ENCODE measurements around the gene ZMIZ1.

Gene ZMIZ1

GRCh38 chr10:79192677-79193003 is 123.9 kb downstream of the ZMIZ1 start:
- no peak for DNase-seq

GRCh38 chr10:79193694-79194382 is 125.1 kb downstream of the ZMIZ1 start:
- no peak for DNase-seq

GRCh38 chr10:79195091-79195923 is 126.5 kb downstream of the ZMIZ1 start:
- DNase-seq = peak in 1 of 2 experiments; percentile 43

- DNase-seq = peak; percentile 20 to 65
These were observed 128.0 kb downstream of the ZMIZ1 start for GRCh38 chr10:79196470-79197461.

GRCh38 chr10:79197558-79197957 is 128.8 kb downstream of the ZMIZ1 start:
- no peak for DNase-seq

GRCh38 chr10:79200346-79200745 is 131.6 kb downstream of the ZMIZ1 start:
- DNase-seq = no peak

- no peak for DNase-seq
These were observed 132.9 kb downstream of the ZMIZ1 start for GRCh38 chr10:79201706-79202105.

GRCh38 chr10:79202188-79203013 is 133.6 kb downstream of the ZMIZ1 start:
- DNase-seq = no peak

GRCh38 chr10:79203014-79203644 is 134.4 kb downstream of the ZMIZ1 start:
- no peak for DNase-seq

GRCh38 chr10:79203833-79204232 is 135.1 kb downstream of the ZMIZ1 start:
- DNase-seq = no peak

GRCh38 chr10:79206300-79207095 is 137.7 kb downstream of the ZMIZ1 start:
- DNase-seq = no peak

- no peak for DNase-seq
These were observed 138.3 kb downstream of the ZMIZ1 start for GRCh38 chr10:79207096-79207357.

GRCh38 chr10:79207726-79208125 is 139.0 kb downstream of the ZMIZ1 start:
- no peak for DNase-seq

- DNase-seq = no peak
These were observed 139.7 kb downstream of the ZMIZ1 start for GRCh38 chr10:79208251-79208983.

- DNase-seq = no peak
These were observed 140.6 kb downstream of the ZMIZ1 start for GRCh38 chr10:79209340-79209739.

- no peak for DNase-seq
These were observed 141.1 kb downstream of the ZMIZ1 start for GRCh38 chr10:79209831-79210230.

GRCh38 chr10:79210672-79211071 is 141.9 kb downstream of the ZMIZ1 start:
- DNase-seq = no peak

GRCh38 chr10:79211616-79212015 is 142.8 kb downstream of the ZMIZ1 start:
- no peak for DNase-seq

GRCh38 chr10:79215531-79215930 is 146.8 kb downstream of the ZMIZ1 start:
- no peak for DNase-seq

- no peak for DNase-seq
These were observed 150.7 kb downstream of the ZMIZ1 start for GRCh38 chr10:79219322-79219957.
